ENCODE data around the gene NTN5. TPM values are rescaled to one million over a fixed set of nuclear protein-coding genes. Genes with fewer than 3 reads are reported as not detected.
A peak's percentile ranks its signal among the peaks of the same experiment; 100 is the strongest.

Gene NTN5
- total RNA-seq, 3 donors from 2014 or later (not counting 1 experiment from before 2014, with no cell fraction given), result 1.3 to 3.4 (median 2.1) TPM

DNA sequence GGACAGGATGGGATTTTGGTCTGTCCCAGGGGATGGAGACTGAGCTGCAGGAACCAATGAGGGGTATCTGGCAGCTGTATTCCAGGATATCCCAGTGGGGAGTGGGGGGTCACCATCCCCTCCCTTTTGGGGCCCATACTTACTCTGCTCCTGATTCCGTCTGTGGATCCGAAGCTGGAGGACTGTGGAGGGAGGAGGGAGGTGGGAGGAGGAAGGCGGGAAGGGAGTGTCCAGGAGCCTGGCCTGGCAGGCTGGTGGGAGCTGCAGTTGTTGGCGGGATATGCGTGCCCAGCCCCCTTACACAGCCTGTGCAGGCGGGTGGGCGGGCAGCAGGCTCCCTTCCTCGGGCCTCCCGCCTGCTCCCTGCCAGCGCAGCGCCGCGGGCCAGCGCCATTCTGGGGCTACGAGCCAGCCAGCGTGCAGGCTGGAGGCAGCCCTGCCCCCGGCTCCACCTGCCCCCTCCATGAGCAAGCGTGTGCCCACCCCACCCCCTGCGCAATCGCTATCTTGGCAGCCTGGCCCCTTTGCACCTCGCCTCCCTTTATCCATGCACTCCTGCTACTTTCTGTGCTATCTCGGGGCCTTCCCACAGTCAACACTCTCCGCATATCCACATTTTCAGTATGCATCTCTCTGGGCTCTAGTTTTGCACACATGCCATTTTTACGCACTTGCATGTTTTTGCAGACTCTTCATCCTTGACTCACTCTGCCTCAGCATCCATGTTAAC is 43.9 kb upstream of the NTN5 start:
- no peaks in the 10 kb centered on the region for H3K36me3 Mint-ChIP-seq
- ATAC-seq (no peak), DNase-seq (no peak)
- H3K4me1 Mint-ChIP-seq, result peaks cover 9 to 35% of the 10 kb centered on the region in 2 donors
- peak overlapping the region; percentile 49 for H3K4me3 Mint-ChIP-seq
- H3K4me3 ChIP-seq (ENCODE audit: low read length), result no peak overlapping the region
- peaks cover 37% of the 10 kb centered on the region for H3K4me1 ChIP-seq (ENCODE audit: control insufficient read depth, insufficient read depth, low read length)
- H3K9me3 ChIP-seq (ENCODE audit: control insufficient read depth, insufficient read depth, low read length), result no peaks in the 10 kb centered on the region
- no peaks in the 10 kb centered on the region for H3K27me3 Mint-ChIP-seq (ENCODE audit: low read depth in 2 of 2)
- H3K36me3 ChIP-seq (ENCODE audit: control insufficient read depth, insufficient read depth, low read length), result no peaks in the 10 kb centered on the region
- TF ChIP-seq CTCF (IDR thresholded peaks at IDR 0.05), result no peak
- H3K27me3 ChIP-seq (ENCODE audit: control insufficient read depth, insufficient read depth, low read length), result no peaks in the 10 kb centered on the region
- H3K9me3 Mint-ChIP-seq, result no peaks in the 10 kb centered on the region
- intact Hi-C loops (cut with micrococcal nuclease), result no loop called here
- H3K27ac ChIP-seq (ENCODE audit: low read length), result no peak overlapping the region
- 73% methylated on average over 24 of the region's 24 CpGs for WGBS (ENCODE audit: insufficient coverage)
- no peak overlapping the region for H3K27ac Mint-ChIP-seq

GRCh38 chr19:48715681-48716171 is 42.9 kb upstream of the NTN5 start:
- no peaks in the 10 kb centered on the region for H3K9me3 ChIP-seq (ENCODE audit: control insufficient read depth, insufficient read depth, low read length)

DNA sequence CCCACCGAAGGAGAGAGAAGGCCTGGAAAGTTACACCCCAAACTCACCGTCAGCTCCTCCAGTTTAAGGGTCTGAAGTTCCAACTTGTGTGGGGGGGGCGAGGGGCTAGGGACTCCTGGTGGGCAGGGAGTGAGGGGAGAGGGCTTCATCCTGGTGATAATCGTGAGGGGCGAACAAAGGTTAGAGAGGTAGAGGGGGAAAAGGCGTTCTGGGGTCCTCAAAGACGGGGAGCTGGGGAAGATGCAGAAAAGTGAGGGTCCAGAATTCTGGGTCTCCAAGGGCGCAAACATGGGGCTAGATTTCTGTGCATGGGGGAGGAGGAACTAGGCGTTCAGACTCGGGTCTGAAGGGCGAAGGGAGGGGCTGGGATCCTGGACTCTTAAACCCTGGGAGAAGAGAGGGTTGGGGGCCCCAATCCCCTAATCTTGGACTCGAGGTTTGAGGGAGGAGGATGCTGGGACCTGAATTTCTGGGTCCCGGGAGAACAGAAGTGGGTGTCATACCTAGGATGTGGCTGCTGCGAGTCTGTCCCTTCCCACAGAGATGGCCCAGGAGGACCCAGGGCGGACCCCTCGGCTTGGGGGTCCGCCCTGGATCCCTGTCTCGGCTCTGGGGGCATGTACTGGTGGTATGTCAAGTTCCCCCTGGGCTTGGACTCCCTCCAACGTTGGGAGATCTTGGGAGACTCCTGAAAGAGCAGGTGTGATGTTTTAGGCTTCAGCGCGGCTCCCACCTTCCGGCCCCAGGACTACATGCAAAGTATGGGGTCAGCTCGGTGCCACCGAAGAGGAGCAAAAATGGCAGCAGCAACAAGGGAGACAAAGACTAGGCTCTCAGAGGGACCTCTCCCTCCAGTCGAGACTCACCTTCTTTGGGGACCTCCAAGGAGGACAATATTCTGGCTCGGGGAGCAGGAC is 42.2 kb upstream of the NTN5 start:
- Mint-ChIP-seq H3K27ac (peak overlapping the region; percentile 58 to 68), H3K36me3 (no peaks in the 10 kb centered on the region), H3K27me3 (ENCODE audit: low read depth in 2 of 2) (no peaks in the 10 kb centered on the region), H3K4me1 (peaks cover 0 to 25% of the 10 kb centered on the region in 2 donors), H3K9me3 (no peaks in the 10 kb centered on the region), H3K4me3 (peak overlapping the region; percentile 83)
- peak overlapping the region; percentile 76 for H3K4me3 ChIP-seq (ENCODE audit: low read length)
- no peaks in the 10 kb centered on the region for H3K36me3 ChIP-seq (ENCODE audit: control insufficient read depth, insufficient read depth, low read length)
- intact Hi-C loops (cut with micrococcal nuclease), result loop anchor here (1.0 kb wide), 1 partner anchor 23 kb away; no protein-coding TSS in a partner anchor
- 67% methylated on average over 26 of the region's 26 CpGs for WGBS (ENCODE audit: insufficient coverage)
- H3K9me3 ChIP-seq (ENCODE audit: control insufficient read depth, insufficient read depth, low read length), result no peaks in the 10 kb centered on the region
- peak overlapping the region; percentile 91 for H3K27ac ChIP-seq (ENCODE audit: low read length)
- H3K4me1 ChIP-seq (ENCODE audit: control insufficient read depth, insufficient read depth, low read length), result peaks cover 21% of the 10 kb centered on the region
- no peaks in the 10 kb centered on the region for H3K27me3 ChIP-seq (ENCODE audit: control insufficient read depth, insufficient read depth, low read length)
- no peak for TF ChIP-seq CTCF (IDR thresholded peaks at IDR 0.05)
- DNase-seq (no peak), ATAC-seq (no peak)

More at GRCh38 chr19:48715681-48716171, 42.9 kb upstream of the NTN5 start:
- no peak overlapping the region for H3K4me3 Mint-ChIP-seq
- H3K4me1 Mint-ChIP-seq, result peaks cover 3 to 29% of the 10 kb centered on the region in 2 donors
- Histone ChIP-seq H3K4me1 (ENCODE audit: control insufficient read depth, insufficient read depth, low read length) (peaks cover 27% of the 10 kb centered on the region), H3K36me3 (ENCODE audit: control insufficient read depth, insufficient read depth, low read length) (no peaks in the 10 kb centered on the region), H3K4me3 (ENCODE audit: low read length) (no peak overlapping the region), H3K27me3 (ENCODE audit: control insufficient read depth, insufficient read depth, low read length) (no peaks in the 10 kb centered on the region), H3K27ac (ENCODE audit: low read length) (no peak overlapping the region)
- no peaks in the 10 kb centered on the region for H3K27me3 Mint-ChIP-seq (ENCODE audit: low read depth in 2 of 2)
- no peak for DNase-seq
- 94% methylated on average over 19 of the region's 19 CpGs for whole genome bisulfite sequencing (ENCODE audit: insufficient coverage)
- H3K9me3 Mint-ChIP-seq, result no peaks in the 10 kb centered on the region
- no peaks in the 10 kb centered on the region for H3K36me3 Mint-ChIP-seq
- no peak for TF ChIP-seq CTCF (IDR thresholded peaks at IDR 0.05)
- H3K27ac Mint-ChIP-seq, result no peak overlapping the region
- ATAC-seq, result no peak
- intact Hi-C loops (cut with micrococcal nuclease), result no loop called here
